ENCODE data around the gene NR1I2.

The NR1I2 gene

DNA sequence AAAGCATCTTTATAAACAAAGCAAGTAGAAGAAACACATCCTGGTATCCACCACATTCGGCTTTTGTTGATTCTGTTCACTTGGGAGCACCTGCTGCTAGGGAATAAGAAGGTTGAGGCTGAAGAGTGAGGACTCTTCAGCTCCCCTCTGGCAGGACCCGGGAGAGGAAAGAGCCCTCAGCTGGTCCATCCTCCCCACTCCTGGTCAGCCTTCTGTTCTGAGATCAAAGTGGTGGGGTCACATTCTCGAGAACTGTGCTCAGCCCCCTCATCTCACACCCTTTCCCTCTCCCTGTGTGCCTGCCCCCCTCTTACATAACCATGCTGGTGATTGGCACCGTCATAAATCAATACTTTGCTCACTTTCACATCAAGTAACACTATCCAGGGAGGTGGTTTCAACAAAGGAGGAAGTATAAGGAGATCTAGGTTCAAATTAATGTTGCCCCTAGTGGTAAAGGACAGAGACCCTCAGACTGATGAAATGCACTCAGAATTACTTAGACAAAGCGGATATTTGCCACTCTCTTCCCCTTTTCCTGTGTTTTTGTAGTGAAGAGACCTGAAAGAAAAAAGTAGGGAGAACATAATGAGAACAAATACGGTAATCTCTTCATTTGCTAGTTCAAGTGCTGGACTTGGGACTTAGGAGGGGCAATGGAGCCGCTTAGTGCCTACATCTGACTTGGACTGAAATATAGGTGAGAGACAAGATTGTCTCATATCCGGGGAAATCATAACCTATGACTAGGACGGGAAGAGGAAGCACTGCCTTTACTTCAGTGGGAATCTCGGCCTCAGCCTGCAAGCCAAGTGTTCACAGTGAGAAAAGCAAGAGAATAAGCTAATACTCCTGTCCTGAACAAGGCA is at the start of gene NR1I2:
Gene NR1I2, plus strand, starts transcription at position 772 of the 869 bp plus-strand sequence.
- DNase-seq (ENCODE audit: low read depth in 2 of 2): no peak

DNA sequence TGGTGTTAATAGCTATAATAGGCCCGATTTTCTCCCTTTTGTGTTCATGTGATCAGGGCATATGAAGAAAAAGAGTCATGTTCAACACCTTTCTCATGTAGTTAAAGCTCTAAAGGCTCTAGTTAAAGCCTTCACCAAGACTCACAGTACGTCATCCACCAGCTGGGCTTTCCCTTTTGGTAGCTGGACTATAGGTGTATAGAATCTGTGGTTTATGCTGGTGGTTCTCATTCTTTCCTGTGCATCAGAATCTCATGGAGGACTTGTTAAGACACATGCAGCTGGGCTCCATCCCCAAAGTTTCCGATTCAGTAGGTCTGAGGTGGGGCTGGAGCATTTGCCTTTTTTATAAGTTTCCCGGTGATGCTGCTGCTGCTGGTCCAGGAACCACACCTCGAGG is 48.1 kb upstream of the NR1I2 start:
- no peak for DNase-seq (ENCODE audit: low read depth in 2 of 2)

DNA sequence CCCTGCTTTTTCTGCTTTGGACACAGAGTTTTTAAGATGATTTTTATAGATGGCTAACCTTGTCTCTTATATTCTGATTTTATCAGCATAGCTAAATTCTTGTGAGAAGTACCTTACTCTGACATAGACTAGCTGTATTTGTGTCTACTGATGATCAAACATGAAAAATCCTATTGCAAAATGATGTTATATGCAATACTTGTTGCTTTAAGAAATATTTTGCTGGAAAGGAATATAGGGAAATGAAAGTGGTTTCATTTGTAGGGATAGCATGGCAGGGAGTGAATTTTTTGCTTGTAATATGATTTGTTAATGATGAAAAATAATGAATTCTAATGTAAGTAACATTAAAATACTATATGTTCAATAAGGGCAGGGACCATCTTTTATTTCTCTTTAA is 43.2 kb upstream of the NR1I2 start:
- no peak for DNase-seq (ENCODE audit: low read depth in 2 of 2)

DNA sequence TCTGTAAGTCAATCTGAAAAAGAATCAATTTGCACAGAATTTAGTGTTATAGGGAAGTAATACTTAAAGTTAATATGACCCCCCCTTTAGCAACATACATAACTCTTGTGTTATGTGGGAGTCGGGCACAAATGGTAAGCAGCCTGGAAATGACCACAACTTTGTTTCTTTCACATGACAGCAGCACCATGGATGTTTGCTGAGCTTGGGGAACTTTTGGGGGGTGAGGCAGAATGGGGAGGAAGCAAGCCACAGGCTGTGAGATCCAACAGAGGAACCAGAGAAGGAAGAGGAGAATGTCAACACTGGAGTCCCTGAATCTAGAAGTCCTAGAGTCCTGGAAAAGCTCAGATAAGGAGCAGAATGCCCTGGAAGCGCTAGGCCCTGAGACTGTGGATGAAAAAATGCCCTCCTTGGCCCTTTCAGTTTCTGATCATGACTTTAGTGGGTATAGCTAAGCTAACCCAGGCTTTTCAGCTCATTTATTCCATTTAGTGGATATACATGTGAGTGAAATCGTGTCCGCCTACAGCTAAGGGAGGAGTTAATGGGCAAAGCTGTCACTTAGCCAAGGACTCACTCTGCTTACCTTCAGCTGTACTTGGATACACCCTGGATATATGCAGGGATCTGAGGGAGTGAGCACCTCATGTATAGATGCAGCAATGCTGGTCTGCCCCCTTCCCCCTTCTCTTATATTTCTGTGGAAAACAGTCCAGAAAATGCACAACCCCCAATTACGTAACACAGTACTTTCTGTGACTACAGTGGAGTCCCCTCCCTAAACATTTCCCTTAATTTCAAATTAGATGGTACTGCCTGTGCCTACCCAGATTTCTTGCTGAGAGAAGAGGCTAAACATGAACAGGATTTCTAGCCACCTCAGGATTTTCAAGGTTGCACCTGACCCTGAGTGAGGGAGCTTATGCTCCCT is 40.0 kb upstream of the NR1I2 start:
- DNase-seq (ENCODE audit: low read depth in 2 of 2): no peak

DNA sequence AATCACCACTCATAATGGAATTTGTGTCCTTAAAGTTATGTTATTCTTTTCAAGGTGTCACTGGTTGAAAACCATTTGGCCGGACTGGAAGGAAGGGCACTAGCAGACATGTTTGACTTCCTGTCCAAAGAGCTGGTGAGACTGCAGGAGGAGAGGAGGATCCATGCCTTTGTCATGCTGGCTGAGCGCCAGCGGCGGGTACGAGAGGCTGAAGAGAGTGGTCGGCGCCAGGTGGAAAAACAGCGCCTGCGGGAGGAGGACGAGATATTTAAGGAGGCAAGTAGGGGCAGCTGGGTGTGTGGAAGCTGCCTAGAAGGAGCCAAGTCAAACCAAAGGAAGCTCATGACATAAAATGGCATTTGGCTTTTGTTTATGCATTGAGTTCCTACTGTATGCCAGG is 38.0 kb upstream of the NR1I2 start:
- DNase-seq (ENCODE audit: low read depth in 2 of 2): no peak

DNA sequence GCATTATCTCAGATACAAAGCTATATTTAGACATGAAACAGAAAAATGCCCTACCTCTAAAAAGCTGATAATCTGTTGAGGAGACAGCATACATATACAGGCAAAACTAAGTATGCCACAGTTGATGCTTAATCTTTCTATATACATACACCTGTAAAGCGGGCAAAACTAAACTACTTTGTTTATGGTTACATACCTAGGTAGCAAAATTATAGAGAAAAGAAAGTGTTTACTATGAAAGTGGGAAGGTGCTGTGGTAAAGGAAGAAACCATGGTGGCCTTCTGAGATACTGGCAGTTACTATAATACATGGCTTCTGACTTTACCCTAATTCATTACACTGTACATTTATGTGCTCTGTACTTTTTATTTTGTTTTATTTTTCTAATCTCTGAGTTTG is 36.0 kb upstream of the NR1I2 start:
- DNase-seq (ENCODE audit: low read depth in 2 of 2): no peak

DNA sequence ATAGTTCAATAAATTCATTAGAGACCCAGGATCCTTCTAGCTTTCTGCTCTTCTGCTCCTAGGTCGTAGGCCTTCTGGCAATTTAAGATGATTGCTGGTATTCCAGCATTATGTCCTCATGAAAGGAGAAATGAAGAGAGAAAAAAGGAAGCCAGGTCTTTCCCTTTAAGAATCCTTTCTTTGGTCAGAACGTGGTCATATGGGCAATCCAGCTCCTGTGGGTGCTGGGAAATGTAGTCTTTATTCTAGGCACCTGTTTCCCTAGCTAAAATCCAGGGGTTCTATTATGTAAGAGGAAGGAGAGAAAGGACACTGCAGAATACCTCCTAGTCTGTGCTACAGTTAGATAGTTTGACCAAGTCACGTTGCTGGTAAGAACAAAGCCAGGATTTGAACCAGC is 35.5 kb upstream of the NR1I2 start:
- DNase-seq (ENCODE audit: low read depth in 2 of 2): no peak

DNA sequence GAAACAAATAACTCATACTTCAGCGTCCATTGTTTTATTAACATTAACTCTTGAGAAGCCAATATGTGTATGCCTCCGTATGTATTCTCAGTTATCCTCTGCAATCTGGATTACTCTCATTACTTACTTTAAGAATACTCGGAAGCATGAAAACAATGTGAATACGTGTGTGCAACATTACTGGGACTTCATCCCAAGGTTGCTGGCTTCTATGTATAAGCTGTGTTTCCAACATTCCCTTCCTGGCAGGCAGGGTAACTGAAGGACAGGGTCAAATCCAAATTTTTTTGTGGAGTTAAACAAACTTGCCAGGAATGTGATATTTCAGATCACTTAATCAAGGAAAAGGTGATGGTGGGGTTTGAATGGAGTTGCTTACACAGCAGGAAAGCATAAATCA is 34.5 kb upstream of the NR1I2 start:
- DNase-seq (ENCODE audit: low read depth in 2 of 2): no peak

DNA sequence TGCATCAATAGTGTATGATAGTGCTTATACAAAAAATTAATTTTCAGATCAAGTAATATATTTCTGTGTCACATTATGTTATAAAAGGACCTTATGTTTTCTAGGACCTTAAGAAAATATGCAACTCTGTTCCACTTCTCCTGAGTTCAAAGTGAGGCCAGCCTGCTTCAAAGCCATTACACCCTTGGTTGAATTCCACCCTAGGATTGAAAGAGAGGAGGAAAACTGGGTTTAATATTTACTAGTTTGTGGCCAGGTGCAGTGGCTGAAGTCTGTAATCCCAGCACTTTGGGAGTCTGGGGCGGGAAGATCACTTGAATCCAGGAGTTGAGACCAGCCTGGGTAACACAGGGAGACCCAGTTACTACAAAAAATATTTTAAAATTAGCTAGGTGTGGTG is 32.9 kb upstream of the NR1I2 start:
- DNase-seq (ENCODE audit: low read depth in 2 of 2): no peak

DNA sequence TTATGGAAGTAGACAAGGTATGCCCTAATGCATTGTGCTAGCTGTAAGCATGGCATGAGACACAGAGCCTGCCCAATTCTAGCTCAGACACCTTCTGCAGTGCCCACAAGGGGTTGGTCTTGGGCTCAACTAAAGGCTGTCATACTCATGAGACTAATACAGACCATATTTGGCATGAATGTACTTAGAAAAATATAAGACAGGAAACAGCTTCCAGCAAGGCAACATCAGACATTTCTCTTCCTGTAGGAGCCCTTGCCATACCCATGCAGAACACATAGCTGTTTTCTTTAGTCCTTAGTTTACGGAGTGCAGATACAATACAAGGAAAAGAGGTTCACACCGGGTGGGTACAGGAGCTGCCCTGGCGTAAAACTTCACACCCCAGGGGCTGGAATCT is 30.5 kb upstream of the NR1I2 start:
- DNase-seq (ENCODE audit: low read depth in 2 of 2): no peak

DNA sequence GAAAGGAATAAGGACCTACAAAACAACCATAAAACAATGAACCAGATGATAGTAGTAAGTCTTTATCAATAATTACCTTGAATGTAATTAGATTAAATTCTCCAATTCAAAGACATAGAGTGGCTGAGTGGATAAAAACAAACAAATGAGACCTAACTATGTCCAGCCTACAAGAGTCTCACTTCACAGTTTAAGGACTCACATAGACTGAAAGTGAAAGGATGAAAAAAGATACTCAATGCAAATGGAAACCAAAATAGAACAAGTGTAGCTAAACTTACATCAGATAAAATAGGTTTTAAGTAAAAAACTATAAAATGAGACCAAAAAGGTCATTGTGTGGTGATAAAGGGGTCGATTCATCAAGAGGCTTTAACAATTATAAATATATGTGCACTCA is 21.9 kb upstream of the NR1I2 start:
- DNase-seq (ENCODE audit: low read depth in 2 of 2): no peak

DNA sequence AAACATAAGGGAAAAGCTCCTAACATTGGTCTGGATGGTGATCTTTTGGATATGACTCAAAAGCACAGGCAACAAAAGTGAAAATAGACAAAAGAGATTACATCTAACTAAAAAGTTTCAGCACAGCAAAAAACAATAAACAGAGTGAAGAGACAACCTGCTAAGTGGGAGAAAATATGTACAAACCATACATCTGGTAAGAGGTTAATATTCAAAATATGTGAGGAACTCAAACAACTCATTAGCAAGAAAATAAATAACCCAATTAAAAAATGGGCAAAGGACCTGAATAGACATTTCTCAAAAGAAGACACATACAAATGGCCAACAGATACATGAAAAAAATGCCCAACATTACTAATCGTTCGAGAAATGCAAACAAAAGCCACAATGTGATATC is 19.0 kb upstream of the NR1I2 start:
- no peak for DNase-seq (ENCODE audit: low read depth in 2 of 2)

DNA sequence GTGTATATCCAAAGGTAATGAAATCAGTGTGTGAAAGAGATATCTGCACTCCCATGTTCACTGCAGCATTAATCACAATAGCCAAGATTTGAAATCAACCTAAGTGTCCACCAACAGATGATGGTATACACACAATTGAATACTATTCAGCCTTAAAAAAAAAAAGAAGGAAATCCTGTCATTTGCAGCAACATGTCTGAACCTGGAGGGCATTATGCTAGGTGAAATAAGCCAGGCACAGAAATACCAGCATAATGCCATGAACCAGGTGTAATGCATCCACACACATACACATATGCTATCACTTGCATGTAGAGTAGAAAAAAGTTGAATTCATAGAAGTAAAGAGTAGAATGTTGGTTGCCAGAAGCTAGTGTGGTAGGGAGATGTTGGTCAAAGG is 18.4 kb upstream of the NR1I2 start:
- DNase-seq (ENCODE audit: low read depth in 2 of 2): no peak

DNA sequence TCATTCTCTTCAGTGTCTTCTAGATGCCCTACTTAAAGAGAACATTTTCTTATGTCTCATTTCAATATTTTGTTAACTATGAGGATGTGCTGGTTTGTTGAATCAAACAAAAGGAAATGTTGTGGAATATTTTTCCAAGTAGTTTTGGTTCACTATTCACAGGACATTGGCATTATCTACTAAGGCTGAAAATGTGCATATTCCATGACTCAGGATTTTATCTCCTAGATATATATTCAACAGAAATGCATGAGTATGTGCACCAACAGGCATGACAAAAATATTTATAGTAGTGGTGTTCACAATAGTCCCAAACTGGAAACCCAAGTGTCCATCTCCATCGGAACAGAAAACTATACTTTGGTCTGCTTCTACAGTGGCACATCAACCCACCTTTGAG is 16.7 kb upstream of the NR1I2 start:
- DNase-seq (ENCODE audit: low read depth in 2 of 2): no peak

DNA sequence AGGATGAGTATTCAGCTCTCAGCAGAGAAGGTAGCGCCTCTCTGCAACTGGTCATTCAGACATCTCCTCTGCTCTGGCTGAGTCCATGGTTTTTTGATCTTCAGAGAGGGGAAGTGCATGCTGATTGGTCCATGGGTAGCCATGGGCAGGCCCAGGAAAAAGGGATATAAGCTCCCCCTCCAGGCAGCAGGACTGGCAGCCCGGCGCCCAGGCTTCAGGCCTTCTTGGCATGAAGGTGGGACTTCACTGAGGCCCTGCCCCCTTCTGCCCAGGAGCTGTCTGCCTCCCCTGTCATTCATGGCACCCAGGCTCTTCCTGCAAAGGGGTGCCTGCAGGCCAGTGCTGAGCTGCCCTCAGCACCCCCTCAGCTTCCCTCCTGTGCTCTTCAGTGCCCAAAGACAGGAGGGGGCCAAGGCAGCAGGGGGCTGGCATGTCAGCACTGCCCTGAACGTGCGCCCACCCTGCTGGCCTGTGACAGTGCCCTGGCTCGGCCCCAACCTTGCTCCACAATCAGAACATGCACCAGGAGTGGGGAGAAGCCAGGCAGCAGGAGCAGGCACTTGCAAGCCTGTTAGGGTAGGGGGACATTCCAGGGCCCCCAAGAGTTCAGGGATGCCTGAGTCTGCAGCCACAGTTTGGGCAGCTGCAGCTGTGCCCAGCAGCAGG is 13.8 kb upstream of the NR1I2 start:
- no peak for DNase-seq (ENCODE audit: low read depth in 2 of 2)

DNA sequence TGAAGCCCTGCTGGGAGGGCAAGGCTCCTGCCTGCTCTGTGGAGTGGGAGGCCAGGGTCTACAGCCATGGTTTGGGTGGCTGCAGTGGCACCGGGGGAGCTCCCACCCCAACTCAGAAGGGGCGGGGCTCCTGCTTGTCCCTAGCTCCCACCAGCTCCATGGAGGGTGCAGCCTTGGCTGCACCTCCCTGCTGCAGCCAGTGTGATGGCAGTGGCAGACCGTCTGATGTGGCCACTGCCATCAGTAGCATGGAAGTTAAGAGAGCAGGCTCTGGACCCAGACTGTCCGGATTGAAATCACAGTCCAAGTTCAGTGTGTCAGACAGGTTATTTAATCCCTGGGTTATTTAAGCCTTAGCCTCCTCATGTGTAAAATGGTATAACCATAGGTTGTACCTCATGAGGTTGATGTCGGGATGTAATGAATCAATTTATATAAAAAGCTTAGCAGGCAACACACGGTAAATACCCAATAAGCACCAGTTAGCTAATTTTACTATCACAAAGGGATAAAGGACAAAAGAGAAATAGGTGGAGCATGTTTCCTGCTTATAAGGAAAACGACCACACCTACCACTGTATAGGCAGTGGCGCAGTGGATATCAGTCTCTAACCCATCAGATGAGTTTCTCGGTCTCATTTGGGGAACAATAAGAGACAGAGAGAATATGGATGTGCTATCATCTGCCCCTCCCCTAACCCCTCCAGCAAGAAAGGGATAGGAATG is 13.1 kb upstream of the NR1I2 start:
- DNase-seq (ENCODE audit: low read depth in 2 of 2): no peak

DNA sequence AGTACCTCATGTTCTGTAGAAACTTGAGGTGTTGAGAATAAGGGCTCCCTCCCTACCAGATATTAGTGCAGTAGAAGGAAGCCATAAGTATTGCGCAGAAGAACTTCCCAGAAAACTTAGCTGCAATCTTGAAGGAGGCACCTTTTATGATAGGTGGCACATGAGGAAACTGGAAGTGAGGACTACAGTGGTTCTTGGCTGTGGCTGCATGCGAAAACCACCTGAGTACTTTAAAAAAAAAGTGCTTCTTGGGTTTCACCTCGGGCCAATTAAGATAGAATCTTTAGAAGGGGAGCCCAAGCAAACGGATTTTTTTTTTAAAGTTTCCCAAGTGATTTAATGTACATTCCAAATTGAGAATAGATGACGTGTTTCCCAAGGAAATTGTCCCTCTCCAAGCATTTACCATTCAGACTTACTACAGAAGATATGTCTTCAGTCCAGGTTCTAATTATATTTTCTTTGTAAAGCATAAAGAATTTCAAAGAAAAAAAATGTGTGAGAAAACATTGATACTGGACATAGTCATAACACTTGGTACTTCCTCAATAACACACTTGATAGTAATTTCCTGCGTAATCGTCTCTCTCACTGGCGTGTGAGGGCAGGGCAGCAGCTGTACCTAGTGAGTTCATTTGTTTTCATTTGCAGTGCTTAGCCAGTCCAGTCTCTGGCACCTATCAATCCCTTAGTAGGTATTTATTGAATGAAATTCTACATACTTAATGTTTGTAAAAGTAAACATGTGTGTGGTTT is 12.3 kb upstream of the NR1I2 start:
- DNase-seq (ENCODE audit: low read depth in 2 of 2): no peak

DNA sequence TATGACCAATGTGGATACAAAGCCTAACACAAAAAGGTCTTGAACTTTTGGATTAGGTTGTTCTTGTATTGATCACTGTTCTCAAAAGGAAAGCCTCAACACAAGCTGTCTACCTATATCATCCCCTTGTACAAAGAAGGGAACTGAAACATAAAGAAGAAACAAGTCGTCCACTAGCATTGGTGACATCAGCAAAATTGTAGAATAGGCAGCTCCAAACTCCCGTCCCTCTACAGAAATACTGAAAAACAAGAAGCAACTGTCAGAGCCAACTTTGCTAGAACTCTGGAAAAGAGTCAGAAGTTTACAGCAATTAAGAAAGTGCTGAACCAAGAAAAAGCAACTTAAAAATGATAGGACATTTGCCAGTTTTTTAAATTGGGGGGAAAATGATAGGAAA is 7.5 kb upstream of the NR1I2 start:
- DNase-seq (ENCODE audit: low read depth in 2 of 2): no peak

DNA sequence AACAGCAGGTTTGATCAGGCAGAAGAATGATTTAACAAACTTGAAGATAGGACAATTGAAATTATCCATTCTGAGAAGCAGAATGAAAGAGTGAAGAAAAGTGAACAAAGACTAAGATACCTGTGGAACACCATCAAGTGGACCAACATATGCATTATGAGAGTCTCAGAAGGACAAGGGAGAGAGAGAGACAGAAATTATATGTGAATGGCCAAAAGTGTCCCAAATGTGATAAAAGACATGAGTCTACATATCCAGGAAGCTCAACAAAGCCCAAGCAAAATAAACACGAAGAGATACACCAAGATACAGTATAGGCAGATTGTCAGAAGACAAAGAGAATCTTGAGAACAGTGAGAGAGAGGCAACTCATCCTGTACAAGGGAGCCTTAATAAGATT is 5.6 kb upstream of the NR1I2 start:
- no peak for DNase-seq (ENCODE audit: low read depth in 2 of 2)

DNA sequence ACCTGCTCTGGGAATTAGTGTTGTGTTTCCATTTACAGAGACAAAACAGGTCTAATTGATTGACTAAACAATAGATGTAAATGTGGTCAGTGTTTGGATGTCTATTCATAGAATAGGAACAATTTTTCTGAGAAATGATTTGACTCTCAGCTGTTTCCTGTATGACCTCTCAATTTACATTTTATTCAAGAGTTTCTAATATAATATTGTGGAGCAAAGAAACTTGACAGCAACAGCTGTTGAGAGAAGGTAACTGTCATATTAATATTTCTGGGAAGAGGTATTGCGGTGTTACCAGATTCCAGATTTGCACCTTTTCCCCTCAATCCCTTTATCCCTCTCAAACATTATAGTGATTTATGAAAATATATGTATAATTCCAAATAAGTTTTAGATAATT is 3.7 kb upstream of the NR1I2 start:
- no peak for DNase-seq (ENCODE audit: low read depth in 2 of 2)

DNA sequence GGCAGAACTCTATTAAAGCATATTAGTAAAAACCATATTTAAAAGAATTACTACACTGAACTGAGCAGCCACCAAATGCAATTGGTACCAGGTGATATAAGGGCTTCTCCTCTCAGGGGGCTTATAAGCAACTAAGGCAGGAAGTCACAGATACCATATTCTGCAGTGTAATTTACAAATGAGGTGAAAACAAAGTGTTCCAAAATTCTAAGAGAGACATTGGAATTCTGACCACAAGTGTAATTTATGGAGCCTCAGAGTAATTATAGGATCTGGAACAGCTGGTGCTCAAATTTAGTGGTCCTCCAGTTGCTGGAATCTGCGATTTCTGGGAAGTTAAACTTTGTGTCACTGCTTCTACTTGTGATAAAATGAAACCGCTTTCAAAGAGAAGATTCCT is 3.1 kb upstream of the NR1I2 start:
- DNase-seq (ENCODE audit: low read depth in 2 of 2): no peak
